Panc1 (cell line): ENCODE measurements around the gene MTPN. TPM values are rescaled to one million over a fixed set of nuclear protein-coding genes. Genes with fewer than 3 reads are reported as not detected.

Source experiments
- ATAC-seq: fragments of 200-7000 bp; cut with Tn5 transposase; 2 replicates; pipeline ENCODE4 v1.9.1; 2020; ENCODE audit warnings: mild to moderate bottlenecking, moderate library complexity
- BruUV-seq: library from RNA; stranded (reverse); fragments of 400-500 nt; replicated peaks from 2 replicates; lab custom pipeline; 2021; lab: Mats Ljungman, UMichigan
- CTCF ChIA-PET: fragments of 300-600 bp; sonication (Branson Sonifier 250); formaldehyde crosslinking; loops from one replicate; lab custom pipeline; 2022; ENCODE audit warnings: antibody characterized with exemption; lab: Charles Lee
- POLR2A ChIA-PET: fragments of 300-600 bp; sonication (Branson Sonifier 250); formaldehyde crosslinking; loops from one replicate; lab custom pipeline; 2022; ENCODE audit warnings: antibody characterized with exemption; lab: Charles Lee
- DNase-seq: peaks from one replicate; pipeline ENCODE4 v3.0.0-alpha.2; 2010; ENCODE audit warnings: low read depth, low spot score
- H3K27ac ChIP-seq: 2 replicates; pipeline ENCODE4 v1.5.1; 2011; ENCODE audit warnings: mild to moderate bottlenecking, low read length, inconsistent platforms
- H3K27me3 ChIP-seq: fragments of 200-500 bp; sonication (Bioruptor generic); 2 replicates; pipeline ENCODE4 v1.6.0; 2014; ENCODE audit warnings: low read length, inconsistent platforms; ENCODE audit not compliant: control insufficient read depth, insufficient read depth
- H3K36me3 ChIP-seq: fragments of 200-500 bp; sonication (Bioruptor generic); 2 replicates; pipeline ENCODE4 v1.5.1; 2014; ENCODE audit warnings: inconsistent platforms, mild to moderate bottlenecking, low read length, moderate library complexity; ENCODE audit not compliant: control insufficient read depth, insufficient read depth
- H3K4me1 ChIP-seq: 2 replicates; pipeline ENCODE4 v1.5.1; 2011; ENCODE audit warnings: inconsistent platforms, mild to moderate bottlenecking, low read length, moderate library complexity; ENCODE audit not compliant: control insufficient read depth, insufficient read depth
- H3K4me3 ChIP-seq, 2 experiments: 2 replicates each; pipeline ENCODE4 v1.5.1; 2011 to 2012; ENCODE audit warnings: low read depth in 2 of 2, low read length in 2 of 2, mild to moderate bottlenecking in 2 of 2, inconsistent platforms in 1 of 2, moderate library complexity in 1 of 2
- H3K9me3 ChIP-seq: fragments of 200-500 bp; sonication (Bioruptor generic); 2 replicates; pipeline ENCODE4 v1.5.1; 2014; ENCODE audit warnings: low read depth, mild to moderate bottlenecking, inconsistent platforms, low read length, moderate library complexity; ENCODE audit not compliant: control insufficient read depth, insufficient read depth
- POLR2AphosphoS5 ChIP-seq: IDR thresholded peaks from 2 replicates; pipeline ENCODE4 v1.6.1; 2012; ENCODE audit warnings: mild to moderate bottlenecking, low read depth, low read length, moderate library complexity
- REST ChIP-seq, 2 experiments: IDR thresholded peaks; 2 replicates each; pipeline ENCODE4 v1.6.1; 2011 to 2012; ENCODE audit warnings: low read depth in 2 of 2, control low read depth in 1 of 2, low read length in 1 of 2, mild to moderate bottlenecking in 1 of 2, moderate library complexity in 1 of 2; ENCODE audit not compliant: insufficient read depth in 1 of 2
- SIN3A ChIP-seq: IDR thresholded peaks from 2 replicates; pipeline ENCODE4 v1.6.1; 2012; ENCODE audit warnings: low read depth, mild to moderate bottlenecking, low read length, moderate library complexity, borderline replicate concordance; ENCODE audit not compliant: insufficient read depth
- TCF7L2 ChIP-seq: IDR thresholded peaks from 2 replicates; pipeline ENCODE4 v1.6.1; 2011; ENCODE audit warnings: mild to moderate bottlenecking, low read depth, low read length, inconsistent platforms
- in situ Hi-C: cut with HindIII; loops from 2 replicates; pipeline ENCODE4 v1.10.0; 2016; ENCODE audit warnings: low sequenced_read_pairs, low pct_unique_long_range_greater_than_20kb
- intact Hi-C: fragments of 100-400 bp; cut with micrococcal nuclease; formaldehyde crosslinking; loops from one replicate; pipeline ENCODE4 v1.10.0; 2022; ENCODE audit not compliant: unreplicated experiment
- total RNA-seq: library from RNA; stranded (reverse); gene quantifications from one replicate; pipeline ENCODE4 v1.2.1, GENCODE V29; 2021; ENCODE audit not compliant: unreplicated experiment
- TF ChIP-seq, protein P1 (sequence below): fragments of 450-650 bp; IDR thresholded peaks from 2 replicates; pipeline ENCODE4 v1.5.1; 2017; ENCODE audit warnings: mild to moderate bottlenecking

Gene MTPN
- total RNA-seq, 1 experiment from 2014 or later: 177 TPM

- H3K9me3 ChIP-seq: no peaks in the 10 kb centered on the region
- BruUV-seq: no TSS peak
- ChIA-PET POLR2A (interaction anchor here (0.7 kb wide), 1 partner anchor 1206 kb away, joined by 4 read pairs; no protein-coding TSS in a partner anchor), CTCF (no interaction called here)
- H3K36me3 ChIP-seq: no peaks in the 10 kb centered on the region
- ATAC-seq (no peak), DNase-seq (no peak)
- no peaks in the 10 kb centered on the region for H3K4me1 ChIP-seq
- intact Hi-C loops (no loop called here), in situ Hi-C loops (no loop called here)
- H3K27me3 ChIP-seq: no peaks in the 10 kb centered on the region
- TF ChIP-seq, protein P1, sequence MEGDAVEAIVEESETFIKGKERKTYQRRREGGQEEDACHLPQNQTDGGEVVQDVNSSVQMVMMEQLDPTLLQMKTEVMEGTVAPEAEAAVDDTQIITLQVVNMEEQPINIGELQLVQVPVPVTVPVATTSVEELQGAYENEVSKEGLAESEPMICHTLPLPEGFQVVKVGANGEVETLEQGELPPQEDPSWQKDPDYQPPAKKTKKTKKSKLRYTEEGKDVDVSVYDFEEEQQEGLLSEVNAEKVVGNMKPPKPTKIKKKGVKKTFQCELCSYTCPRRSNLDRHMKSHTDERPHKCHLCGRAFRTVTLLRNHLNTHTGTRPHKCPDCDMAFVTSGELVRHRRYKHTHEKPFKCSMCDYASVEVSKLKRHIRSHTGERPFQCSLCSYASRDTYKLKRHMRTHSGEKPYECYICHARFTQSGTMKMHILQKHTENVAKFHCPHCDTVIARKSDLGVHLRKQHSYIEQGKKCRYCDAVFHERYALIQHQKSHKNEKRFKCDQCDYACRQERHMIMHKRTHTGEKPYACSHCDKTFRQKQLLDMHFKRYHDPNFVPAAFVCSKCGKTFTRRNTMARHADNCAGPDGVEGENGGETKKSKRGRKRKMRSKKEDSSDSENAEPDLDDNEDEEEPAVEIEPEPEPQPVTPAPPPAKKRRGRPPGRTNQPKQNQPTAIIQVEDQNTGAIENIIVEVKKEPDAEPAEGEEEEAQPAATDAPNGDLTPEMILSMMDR: no peak
- TF ChIP-seq REST (IDR thresholded peaks at IDR 0.05; ENCODE audit: insufficient read depth in 1 of 2, low read depth in 2 of 2, low read length in 1 of 2) (no peak), POLR2AphosphoS5 (no peak), SIN3A (no peak), TCF7L2 (no peak)
- no peak overlapping the region for H3K4me3 ChIP-seq
- no peak overlapping the region for H3K27ac ChIP-seq
Measured at GRCh38 chr7:135936497-135937217, 40.5 kb downstream of the MTPN start.

DNA sequence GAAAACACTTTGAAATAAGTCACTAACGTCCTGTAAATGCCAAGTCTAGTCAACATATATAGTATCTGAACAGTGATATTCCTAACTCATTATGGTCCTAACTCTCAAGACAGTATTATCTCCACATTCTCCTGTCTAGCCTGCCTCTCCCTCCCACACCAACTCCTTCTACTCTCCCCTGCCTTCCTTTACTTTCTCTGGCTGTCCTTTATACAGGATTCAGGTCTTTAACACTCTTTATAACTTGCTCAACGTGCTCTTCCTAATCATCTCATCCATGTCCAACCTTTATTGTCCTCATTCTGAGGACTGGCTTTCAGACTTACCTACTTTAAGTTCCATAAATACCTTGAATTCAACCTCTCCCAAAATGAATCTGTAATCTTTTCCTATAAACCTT lies 42.5 kb downstream of the MTPN start:
- TF ChIP-seq POLR2AphosphoS5 (no peak), SIN3A (no peak), TCF7L2 (no peak), REST (IDR thresholded peaks at IDR 0.05; ENCODE audit: insufficient read depth in 1 of 2, low read depth in 2 of 2, low read length in 1 of 2) (no peak)
- TF ChIP-seq, protein P1: no peak
- H3K4me1 ChIP-seq: no peaks in the 10 kb centered on the region
- no peaks in the 10 kb centered on the region for H3K9me3 ChIP-seq
- no peaks in the 10 kb centered on the region for H3K27me3 ChIP-seq
- intact Hi-C loops: no loop called here
- no peaks in the 10 kb centered on the region for H3K36me3 ChIP-seq
- BruUV-seq: no TSS peak
- ATAC-seq (no peak), DNase-seq (no peak)
- in situ Hi-C loops: no loop called here
- ChIA-PET POLR2A (no interaction called here), CTCF (no interaction called here)
- H3K27ac ChIP-seq: no peak overlapping the region
- no peak overlapping the region for H3K4me3 ChIP-seq
